K562 (cell line): ENCODE measurements around the gene SPRED2. TPM values are rescaled to one million over a fixed set of nuclear protein-coding genes. Genes with fewer than 3 reads are reported as not detected.
A peak's percentile ranks its signal among the peaks of the same experiment; 100 is the strongest.

Experiments used
- AFF1 ChIP-seq, 2 experiments: fragments of 450-650 bp; IDR thresholded peaks; 2 replicates each; pipeline ENCODE4 v1.6.1; 2018; ENCODE audit warnings: mild to moderate bottlenecking in 2 of 2, low read depth in 1 of 2; ENCODE audit not compliant: partially characterized antibody in 2 of 2
- COPS2 ChIP-seq: fragments of 450-650 bp; conservative IDR thresholded peaks from 2 replicates; pipeline ENCODE4 v1.6.1; 2016; ENCODE audit warnings: mild to moderate bottlenecking, moderate library complexity
- CTBP1 ChIP-seq: fragments of 450-650 bp; IDR thresholded peaks from 2 replicates; pipeline ENCODE4 v1.6.1; 2016; ENCODE audit warnings: borderline replicate concordance
- GTF2A2 ChIP-seq: IDR thresholded peaks from 2 replicates; pipeline ENCODE4 v1.6.1; 2016; ENCODE audit warnings: mild to moderate bottlenecking, missing genetic modification characterization, missing compliant biosample characterization
- HDAC2 ChIP-seq: fragments of 450-650 bp; IDR thresholded peaks from 2 replicates; pipeline ENCODE4 v1.6.1; 2016; ENCODE audit warnings: mild to moderate bottlenecking
- HES1 ChIP-seq: fragments of 450-650 bp; IDR thresholded peaks from 2 replicates; pipeline ENCODE4 v1.6.1; 2016; ENCODE audit warnings: low read depth, mild to moderate bottlenecking, moderate library complexity
- KDM2B ChIP-seq: fragments of 250-450 bp; sonication (Bioruptor Pico); IDR thresholded peaks from 2 replicates; pipeline ENCODE4 v1.8.0; 2021; ENCODE audit warnings: mild to moderate bottlenecking, moderate library complexity
- MAZ ChIP-seq, 2 experiments: fragments of 450-650 bp in 1 of 2; sonication (generic) in 1 of 2; formaldehyde crosslinking; IDR thresholded peaks in 1 of 2; conservative IDR thresholded peaks in 1 of 2; 2 replicates each; pipeline versions ENCODE4 v1.4.0 to v1.5.0; 2020; ENCODE audit warnings: mild to moderate bottlenecking in 1 of 2, missing genetic modification reagents in 1 of 2
- MXD1 ChIP-seq: fragments of 250-450 bp; sonication (Bioruptor Pico); IDR thresholded peaks from 2 replicates; pipeline ENCODE4 v1.8.0; 2021; ENCODE audit warnings: borderline replicate concordance, mild to moderate bottlenecking, moderate library complexity; ENCODE audit not compliant: poor library complexity, severe bottlenecking
- NFE2L1 ChIP-seq: fragments of 450-650 bp; IDR thresholded peaks from 2 replicates; pipeline ENCODE4 v1.6.1; 2016; ENCODE audit warnings: missing genetic modification characterization, low read depth, mild to moderate bottlenecking, missing compliant biosample characterization, moderate library complexity, borderline replicate concordance
- POLR2AphosphoS5 ChIP-seq: IDR thresholded peaks from 2 replicates; pipeline ENCODE4 v1.6.1; 2011; ENCODE audit warnings: mild to moderate bottlenecking, low read depth, low read length, moderate library complexity; ENCODE audit not compliant: control insufficient read depth, insufficient read depth
- SAFB ChIP-seq: fragments of 200-400 bp; formaldehyde crosslinking; IDR thresholded peaks from 2 replicates; pipeline ENCODE4 v1.6.1; 2017; ENCODE audit warnings: low read depth, low read length, borderline replicate concordance
- SIN3B ChIP-seq: fragments of 450-650 bp; IDR thresholded peaks from 2 replicates; pipeline ENCODE4 v1.6.1; 2017; ENCODE audit warnings: low read depth, mild to moderate bottlenecking, moderate library complexity
- SRF ChIP-seq, 2 experiments: fragments of 250-450, 450-650 bp in 1 of 2; sonication (Bioruptor Pico) in 1 of 2; sonication (generic) in 1 of 2; formaldehyde crosslinking; IDR thresholded peaks; 2 replicates each; pipeline versions ENCODE4 v1.5.0 to v1.5.1; 2020 to 2022; ENCODE audit warnings: mild to moderate bottlenecking in 1 of 2, missing genetic modification reagents in 1 of 2
- ZBTB7A ChIP-seq: IDR thresholded peaks from 2 replicates; pipeline ENCODE4 v1.6.1; 2011; ENCODE audit warnings: low read depth, mild to moderate bottlenecking, low read length, moderate library complexity, borderline replicate concordance; ENCODE audit not compliant: control insufficient read depth
- ZKSCAN8 ChIP-seq: fragments of 200-800 bp; sonication (Bioruptor generic); IDR thresholded peaks from 2 replicates; pipeline ENCODE4 v1.6.1; 2016; ENCODE audit warnings: missing genetic modification characterization, missing compliant biosample characterization
- ZNF586 ChIP-seq: fragments of 450-650 bp; formaldehyde crosslinking; conservative IDR thresholded peaks from 2 replicates; pipeline ENCODE4 v1.4.0; 2020; ENCODE audit warnings: mild to moderate bottlenecking, moderate library complexity
- polyA plus RNA-seq, 8 experiments: library from polyadenylated mRNA; depleted of rRNA in 4 of 8; stranded (reverse) in 5 of 8; unstranded in 3 of 8; fragments of >200 nt; fragmentation: Nextera tagmentation in 2 of 8; fragmentation: Illumina TruSeq in 1 of 8; extraction: Ambion mirVana in 2 of 8; extraction: Trizol in 1 of 8; gene quantifications; 2 replicates each; pipeline versions ENCODE4 v1.2.1 to v1.2.3, GENCODE V29; 2011 to 2014; ENCODE audit warnings: inconsistent platforms in 1 of 8, missing spikeins in 1 of 8
- total RNA-seq, 7 experiments: library from RNA; depleted of rRNA in 6 of 7; stranded (reverse); fragments of >200 nt in 6 of 7; fragmentation: Illumina TruSeq in 2 of 7; extraction: Trizol in 2 of 7; gene quantifications; 2 replicates each; pipeline versions ENCODE4 v1.2.1 to v1.2.3, GENCODE V29; 2011 to 2021; ENCODE audit warnings: low replicate concordance in 1 of 7
- TF ChIP-seq, protein P1 (sequence below): fragments of 450-650 bp; IDR thresholded peaks from 2 replicates; pipeline ENCODE4 v1.6.1; 2017; ENCODE audit warnings: antibody characterized with exemption

SPRED2 gene
- total and polyA plus RNA-seq, 9 of the 15 experiments (the other 6 are each of a cell fraction or from before 2014, with no cell fraction given), result 4.6 to 50.8 (median 14.1) TPM

DNA sequence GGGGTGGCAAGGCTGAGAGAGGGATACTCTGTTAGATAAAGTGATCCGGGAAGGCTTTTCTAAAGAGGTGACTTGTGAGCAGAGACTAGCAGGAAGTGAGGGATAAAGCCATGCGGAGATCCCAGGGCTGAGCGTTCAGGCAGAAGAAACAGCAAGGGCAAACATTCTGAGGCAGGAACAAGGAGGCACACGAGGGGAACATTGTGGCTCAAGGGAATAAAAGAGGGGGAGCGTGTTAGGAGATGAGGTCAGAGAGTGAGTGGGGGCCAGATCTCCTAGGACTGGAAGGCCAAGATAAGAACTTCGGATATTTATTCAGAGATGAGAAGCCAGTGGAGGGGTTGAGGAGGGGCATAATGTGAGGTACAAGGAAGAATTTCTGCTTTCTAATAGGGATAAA, 137.7 kb downstream of the SPRED2 start (continued):
- TF ChIP-seq AFF1 (IDR thresholded peaks at IDR 0.05; ENCODE audit: low read depth in 1 of 2, partially characterized antibody in 2 of 2) (peak in 1 of 2 experiments; percentile 67), KDM2B (CRISPR knock-in tag) (no peak), GTF2A2 (tag) (no peak), NFE2L1 (tag) (no peak), SRF (CRISPR knock-in tag; IDR thresholded peaks at IDR 0.05) (no peak), HES1 (peak; percentile 41; the same call in 1 of the 2 replicates), CTBP1 (peak; percentile 48; the same call in 1 of the 2 replicates), MAZ (CRISPR knock-in tag; conservative IDR thresholded peaks at IDR 0.05 in 1 of 2, IDR thresholded peaks at IDR 0.05 in 1 of 2) (peak; percentile 68 to 80), MXD1 (CRISPR knock-in tag) (no peak), SIN3B (no peak), ZKSCAN8 (CRISPR knock-in tag) (no peak), ZNF586 (CRISPR knock-in tag) (no peak), HDAC2 (peak; percentile 72), SAFB (no peak), COPS2 (no peak), ZBTB7A (peak; percentile 32; the same call in 1 of the 2 replicates), POLR2AphosphoS5 (0 out of 2 replicates have a peak, but pooled peaks have one; percentile 35)
- TF ChIP-seq, protein P1, sequence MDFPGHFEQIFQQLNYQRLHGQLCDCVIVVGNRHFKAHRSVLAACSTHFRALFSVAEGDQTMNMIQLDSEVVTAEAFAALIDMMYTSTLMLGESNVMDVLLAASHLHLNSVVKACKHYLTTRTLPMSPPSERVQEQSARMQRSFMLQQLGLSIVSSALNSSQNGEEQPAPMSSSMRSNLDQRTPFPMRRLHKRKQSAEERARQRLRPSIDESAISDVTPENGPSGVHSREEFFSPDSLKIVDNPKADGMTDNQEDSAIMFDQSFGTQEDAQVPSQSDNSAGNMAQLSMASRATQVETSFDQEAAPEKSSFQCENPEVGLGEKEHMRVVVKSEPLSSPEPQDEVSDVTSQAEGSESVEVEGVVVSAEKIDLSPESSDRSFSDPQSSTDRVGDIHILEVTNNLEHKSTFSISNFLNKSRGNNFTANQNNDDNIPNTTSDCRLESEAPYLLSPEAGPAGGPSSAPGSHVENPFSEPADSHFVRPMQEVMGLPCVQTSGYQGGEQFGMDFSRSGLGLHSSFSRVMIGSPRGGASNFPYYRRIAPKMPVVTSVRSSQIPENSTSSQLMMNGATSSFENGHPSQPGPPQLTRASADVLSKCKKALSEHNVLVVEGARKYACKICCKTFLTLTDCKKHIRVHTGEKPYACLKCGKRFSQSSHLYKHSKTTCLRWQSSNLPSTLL, result 0 out of 2 replicates have a peak, but pooled peaks have one; percentile 34
